Neutrophil (primary cell): ENCODE measurements around the gene KLHL13.

Source experiments
- H3K27ac ChIP-seq: fragments of 200-600 bp; sonication (generic); 2 replicates; pipeline ENCODE4 v1.5.1; 2016; ENCODE audit warnings: mild to moderate bottlenecking, moderate library complexity
- H3K27me3 ChIP-seq: fragments of 200-600 bp; sonication (generic); 2 replicates; pipeline ENCODE4 v1.6.0; 2016; ENCODE audit warnings: mild to moderate bottlenecking
- H3K36me3 ChIP-seq: fragments of 200-600 bp; sonication (generic); 2 replicates; pipeline ENCODE4 v1.5.1; 2017
- H3K4me1 ChIP-seq, 2 experiments: fragments of 200-600 bp in 1 of 2; sonication (generic) in 1 of 2; 1 replicate in 1 of 2; 2 replicates in 1 of 2; pipeline versions ENCODE4 v1.5.1 to v1.6.1; 2013 to 2016; ENCODE audit warnings: low read depth in 1 of 2, low read length in 1 of 2, mild to moderate bottlenecking in 1 of 2, moderate library complexity in 1 of 2; ENCODE audit not compliant: control insufficient read depth in 1 of 2, insufficient read depth in 1 of 2
- H3K4me3 ChIP-seq, 2 experiments: fragments of 200-600 bp in 1 of 2; sonication (generic) in 1 of 2; 1 replicate in 1 of 2; 2 replicates in 1 of 2; pipeline ENCODE4 v1.5.1; 2013 to 2016; ENCODE audit warnings: low read depth in 1 of 2, low read length in 1 of 2, mild to moderate bottlenecking in 1 of 2, moderate library complexity in 1 of 2
- H3K9me3 ChIP-seq: fragments of 200-600 bp; sonication (generic); 2 replicates; pipeline ENCODE4 v1.5.1; 2016
- TF ChIP-seq, protein P1 (sequence below): fragments of 200-600 bp; sonication (generic); IDR thresholded peaks from 2 replicates; pipeline ENCODE4 v1.5.1; 2016; ENCODE audit warnings: antibody characterized with exemption

Gene KLHL13

DNA sequence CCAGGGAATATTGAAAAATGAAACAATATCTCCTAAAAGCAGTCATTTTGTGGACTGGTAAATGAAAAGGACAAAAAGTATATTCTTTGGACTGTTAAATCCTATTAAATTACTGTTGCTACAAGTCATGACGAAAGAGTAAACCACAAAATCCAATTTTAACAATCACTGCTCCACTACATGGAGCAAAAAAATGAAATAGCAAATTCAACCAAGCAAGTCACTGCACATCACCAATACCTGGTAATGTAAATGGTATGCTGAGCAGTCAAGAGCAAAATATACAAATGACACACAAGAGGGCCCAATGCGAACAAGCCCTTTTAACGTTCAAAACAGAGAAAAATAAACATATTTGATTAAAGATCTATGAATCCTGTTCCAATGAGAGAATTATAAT is 126.2 kb downstream of the KLHL13 start:
- no peaks in the 10 kb centered on the region for H3K4me1 ChIP-seq
- H3K36me3 ChIP-seq, result no peaks in the 10 kb centered on the region
- no peak overlapping the region for H3K27ac ChIP-seq
- no peaks in the 10 kb centered on the region for H3K27me3 ChIP-seq
- TF ChIP-seq, protein P1, sequence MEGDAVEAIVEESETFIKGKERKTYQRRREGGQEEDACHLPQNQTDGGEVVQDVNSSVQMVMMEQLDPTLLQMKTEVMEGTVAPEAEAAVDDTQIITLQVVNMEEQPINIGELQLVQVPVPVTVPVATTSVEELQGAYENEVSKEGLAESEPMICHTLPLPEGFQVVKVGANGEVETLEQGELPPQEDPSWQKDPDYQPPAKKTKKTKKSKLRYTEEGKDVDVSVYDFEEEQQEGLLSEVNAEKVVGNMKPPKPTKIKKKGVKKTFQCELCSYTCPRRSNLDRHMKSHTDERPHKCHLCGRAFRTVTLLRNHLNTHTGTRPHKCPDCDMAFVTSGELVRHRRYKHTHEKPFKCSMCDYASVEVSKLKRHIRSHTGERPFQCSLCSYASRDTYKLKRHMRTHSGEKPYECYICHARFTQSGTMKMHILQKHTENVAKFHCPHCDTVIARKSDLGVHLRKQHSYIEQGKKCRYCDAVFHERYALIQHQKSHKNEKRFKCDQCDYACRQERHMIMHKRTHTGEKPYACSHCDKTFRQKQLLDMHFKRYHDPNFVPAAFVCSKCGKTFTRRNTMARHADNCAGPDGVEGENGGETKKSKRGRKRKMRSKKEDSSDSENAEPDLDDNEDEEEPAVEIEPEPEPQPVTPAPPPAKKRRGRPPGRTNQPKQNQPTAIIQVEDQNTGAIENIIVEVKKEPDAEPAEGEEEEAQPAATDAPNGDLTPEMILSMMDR, result no peak
- H3K9me3 ChIP-seq, result no peaks in the 10 kb centered on the region
- no peak overlapping the region for H3K4me3 ChIP-seq

DNA sequence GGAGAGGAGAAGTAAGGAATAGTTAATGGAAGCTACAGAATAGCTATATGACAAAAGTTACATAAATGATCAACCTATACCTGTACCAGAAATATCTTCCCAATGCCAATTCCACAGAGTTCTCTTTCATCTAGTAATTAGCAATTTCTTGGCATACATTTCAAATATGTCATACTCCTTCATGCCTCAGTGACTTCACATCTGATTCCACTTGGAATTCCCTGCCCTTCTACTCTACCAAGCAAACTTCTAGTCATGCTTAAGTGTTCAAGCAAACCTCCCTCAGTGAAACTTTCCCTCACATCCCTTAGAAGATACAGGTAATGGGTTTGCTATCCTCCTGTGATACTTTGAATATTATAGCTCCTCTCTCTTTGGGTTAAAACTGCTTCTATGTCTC is 127.1 kb downstream of the KLHL13 start:
- H3K27ac ChIP-seq, result no peak overlapping the region
- TF ChIP-seq, protein P1, result no peak

DNA sequence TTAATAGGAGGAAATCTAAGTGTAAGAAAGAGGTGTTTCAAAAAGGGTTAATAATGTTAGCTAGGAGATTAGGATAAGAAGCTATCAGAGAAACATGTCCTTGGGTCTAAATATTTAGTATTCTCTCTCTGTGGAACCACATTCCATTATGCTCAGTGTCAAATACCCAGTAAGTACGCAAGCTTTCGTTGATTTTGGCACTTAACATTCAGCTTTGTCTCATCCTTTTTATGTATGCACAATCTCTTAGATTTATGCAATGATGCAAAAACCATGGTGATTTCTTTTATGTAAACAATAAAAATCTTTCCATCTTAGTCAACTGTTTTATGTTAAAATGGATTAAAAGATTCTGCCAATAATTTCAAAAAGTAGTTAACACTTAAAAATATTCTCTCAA is 129.2 kb downstream of the KLHL13 start:
- H3K27ac ChIP-seq, result no peak overlapping the region
- H3K36me3 ChIP-seq, result no peaks in the 10 kb centered on the region
- no peaks in the 10 kb centered on the region for H3K9me3 ChIP-seq
- H3K4me3 ChIP-seq, result no peak overlapping the region
- no peaks in the 10 kb centered on the region for H3K27me3 ChIP-seq
- TF ChIP-seq, protein P1, result no peak
- H3K4me1 ChIP-seq, result no peaks in the 10 kb centered on the region

More for the DNA sequence above, 127.1 kb downstream of the KLHL13 start:
- Histone ChIP-seq H3K4me1 (no peaks in the 10 kb centered on the region), H3K4me3 (no peak overlapping the region), H3K9me3 (no peaks in the 10 kb centered on the region), H3K27me3 (no peaks in the 10 kb centered on the region), H3K36me3 (no peaks in the 10 kb centered on the region)

GRCh38 chrX:117985241-117985640 is 131.4 kb downstream of the KLHL13 start:
- H3K4me1 ChIP-seq, result no peaks in the 10 kb centered on the region
- H3K27me3 ChIP-seq, result no peaks in the 10 kb centered on the region
- no peak overlapping the region for H3K4me3 ChIP-seq
- no peaks in the 10 kb centered on the region for H3K36me3 ChIP-seq
- no peak overlapping the region for H3K27ac ChIP-seq
- TF ChIP-seq, protein P1, result no peak
- H3K9me3 ChIP-seq, result no peaks in the 10 kb centered on the region

DNA sequence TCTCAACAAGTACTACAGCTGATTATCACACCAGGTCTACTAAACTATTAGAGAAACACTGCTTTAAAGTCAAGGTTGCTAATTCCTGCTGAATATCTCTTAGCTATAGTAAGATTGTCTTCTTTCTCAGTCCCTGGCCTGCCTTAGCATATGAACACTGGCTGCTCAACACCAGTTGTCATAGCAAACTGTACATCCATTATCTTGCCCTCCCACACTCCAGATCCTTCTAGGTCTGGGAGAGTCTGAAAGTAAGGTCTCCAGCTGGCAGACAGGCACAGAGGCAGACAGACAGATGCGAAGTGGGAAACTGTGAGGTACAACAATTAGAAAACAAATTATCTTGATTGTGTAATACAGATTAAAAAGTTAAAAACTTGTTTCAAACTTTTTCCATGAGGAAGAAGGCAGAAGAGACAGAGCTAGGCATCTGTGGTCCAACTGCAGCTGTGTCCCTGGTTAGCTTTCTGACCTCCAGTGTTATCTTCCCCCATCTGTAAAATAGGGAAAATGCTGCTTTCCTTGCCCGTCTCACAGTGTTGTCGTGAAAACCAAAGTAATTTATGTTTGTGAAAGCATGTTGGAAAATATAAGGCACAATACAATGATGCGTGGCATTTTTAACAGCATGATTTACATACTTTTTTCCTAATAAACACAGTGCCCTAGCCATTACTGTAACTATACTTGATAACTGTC is 133.8 kb downstream of the KLHL13 start:
- Histone ChIP-seq H3K27me3 (no peaks in the 10 kb centered on the region), H3K36me3 (no peaks in the 10 kb centered on the region), H3K27ac (no peak overlapping the region), H3K4me3 (no peak overlapping the region), H3K4me1 (no peaks in the 10 kb centered on the region), H3K9me3 (no peaks in the 10 kb centered on the region)
- TF ChIP-seq, protein P1, result no peak
